Type B pancreatic cell (in vitro differentiated cells): ENCODE data around the gene DNAJB4. TPM values are rescaled to one million over a fixed set of nuclear protein-coding genes. Genes with fewer than 3 reads are reported as not detected.
A peak's percentile ranks its signal among the peaks of the same experiment; 100 is the strongest.

Source experiments
- DNase-seq: peaks from one replicate; pipeline ENCODE4 v3.0.0; 2021; ENCODE audit warnings: mixed read lengths; ENCODE audit not compliant: unreplicated experiment; ENCODE audit errors: extremely low spot score
- H3K27ac Mint-ChIP-seq: 2 replicates; pipeline ENCODE4 v1.8.0; 2021; ENCODE audit warnings: mild to moderate bottlenecking, mixed read lengths
- H3K27me3 Mint-ChIP-seq: 2 replicates; pipeline ENCODE4 v1.8.0; 2021; ENCODE audit warnings: mixed read lengths
- H3K36me3 Mint-ChIP-seq: 2 replicates; pipeline ENCODE4 v1.8.0; 2021; ENCODE audit warnings: mixed read lengths
- H3K4me1 Mint-ChIP-seq: one replicate; pipeline ENCODE4 v1.8.0; 2021; ENCODE audit warnings: mixed read lengths; ENCODE audit not compliant: unreplicated experiment
- H3K4me3 Mint-ChIP-seq: 2 replicates; pipeline ENCODE4 v1.8.0; 2021; ENCODE audit warnings: mild to moderate bottlenecking, mixed read lengths
- H3K9me3 Mint-ChIP-seq: 2 replicates; pipeline ENCODE4 v1.8.0; 2021; ENCODE audit warnings: mixed read lengths
- CTCF ChIP-seq: fragments of 200-600 bp; sonication (generic); conservative IDR thresholded peaks from 2 replicates; pipeline ENCODE4 v1.5.0; 2021; ENCODE audit warnings: antibody characterized with exemption, mild to moderate bottlenecking
- total RNA-seq: library from RNA; stranded (reverse); gene quantifications from 2 replicates; pipeline ENCODE4 v1.2.1, GENCODE V29; 2021; ENCODE audit warnings: low replicate concordance

DNAJB4 gene
- total RNA-seq, 1 donor from 2014 or later: 27.7 TPM

GRCh38 chr1:78043436-78043835, 38.7 kb downstream of the DNAJB4 start:
- no peak overlapping the region for H3K27ac Mint-ChIP-seq
- no peaks in the 10 kb centered on the region for H3K9me3 Mint-ChIP-seq
- peaks cover 13% of the 10 kb centered on the region for H3K4me1 Mint-ChIP-seq
- H3K27me3 Mint-ChIP-seq: peaks cover 56% of the 10 kb centered on the region
- H3K4me3 Mint-ChIP-seq: no peak overlapping the region
- H3K36me3 Mint-ChIP-seq: no peaks in the 10 kb centered on the region
- no peak for TF ChIP-seq CTCF
- DNase-seq: no peak

GRCh38 chr1:78044796-78045562, 40.2 kb downstream of the DNAJB4 start:
- DNase-seq: no peak
- Mint-ChIP-seq H3K9me3 (no peaks in the 10 kb centered on the region), H3K27ac (peak overlapping the region; percentile 57), H3K36me3 (no peaks in the 10 kb centered on the region), H3K27me3 (peaks cover 57% of the 10 kb centered on the region), H3K4me3 (peak overlapping the region; percentile 77), H3K4me1 (peaks cover 13% of the 10 kb centered on the region)
- no peak for TF ChIP-seq CTCF

GRCh38 chr1:78045563-78045925, 40.8 kb downstream of the DNAJB4 start:
- Mint-ChIP-seq H3K27me3 (peaks cover 57% of the 10 kb centered on the region), H3K4me3 (peak overlapping the region; percentile 77), H3K9me3 (no peaks in the 10 kb centered on the region), H3K4me1 (peaks cover 13% of the 10 kb centered on the region), H3K36me3 (no peaks in the 10 kb centered on the region), H3K27ac (peak overlapping the region; percentile 57)
- no peak for TF ChIP-seq CTCF
- DNase-seq: no peak

- H3K27me3 Mint-ChIP-seq: peaks cover 57% of the 10 kb centered on the region
Measured at GRCh38 chr1:78045926-78046778, 41.4 kb downstream of the DNAJB4 start, which contains the start of gene GIPC2. TSS of gene GIPC2 (plus strand) at chr1:78045966. CDS start at chr1:78046095, 129 bp downstream.

GRCh38 chr1:78047106-78047505, 42.4 kb downstream of the DNAJB4 start:
- no peaks in the 10 kb centered on the region for H3K36me3 Mint-ChIP-seq
- peaks cover 57% of the 10 kb centered on the region for H3K27me3 Mint-ChIP-seq
- peak overlapping the region; percentile 88 for H3K4me3 Mint-ChIP-seq
- H3K4me1 Mint-ChIP-seq: peaks cover 13% of the 10 kb centered on the region
- TF ChIP-seq CTCF: no peak
- no peak for DNase-seq
- H3K27ac Mint-ChIP-seq: no peak overlapping the region
- no peaks in the 10 kb centered on the region for H3K9me3 Mint-ChIP-seq

More at GRCh38 chr1:78045926-78046778, 41.4 kb downstream of the DNAJB4 start, which contains the start of gene GIPC2:
- no peak for TF ChIP-seq CTCF
- peaks cover 13% of the 10 kb centered on the region for H3K4me1 Mint-ChIP-seq
- peak within 1 kb of the TSS; percentile 57 for H3K27ac Mint-ChIP-seq
- DNase-seq: peak; percentile 67
- no peaks in the 10 kb centered on the region for H3K9me3 Mint-ChIP-seq
- peak within 1 kb of the TSS; percentile 88 for H3K4me3 Mint-ChIP-seq
- no peaks in the 10 kb centered on the region for H3K36me3 Mint-ChIP-seq
